NK-92 (cell line): Measurements from ENCODE around the gene CYBRD1.

Source experiments
- DNase-seq: peaks from one replicate; lab custom pipeline; 2025; ENCODE audit not compliant: unreplicated experiment; lab: John Stamatoyannopoulos, UW

CYBRD1 gene

GRCh38 chr2:171598713-171599319 lies 76.5 kb downstream of the CYBRD1 start:
- no peak for DNase-seq

- DNase-seq = no peak
These were observed 77.9 kb downstream of the CYBRD1 start for GRCh38 chr2:171600126-171600525.

GRCh38 chr2:171602352-171602751 lies 80.1 kb downstream of the CYBRD1 start:
- no peak for DNase-seq
